Measurements from ENCODE around the gene PLGLB1.
"Not testable (repeated sequence)": the region's sequence is repeated elsewhere in the genome, so short reads cannot be mapped to it uniquely, and the experiment has no call there.

Gene PLGLB1

DNA sequence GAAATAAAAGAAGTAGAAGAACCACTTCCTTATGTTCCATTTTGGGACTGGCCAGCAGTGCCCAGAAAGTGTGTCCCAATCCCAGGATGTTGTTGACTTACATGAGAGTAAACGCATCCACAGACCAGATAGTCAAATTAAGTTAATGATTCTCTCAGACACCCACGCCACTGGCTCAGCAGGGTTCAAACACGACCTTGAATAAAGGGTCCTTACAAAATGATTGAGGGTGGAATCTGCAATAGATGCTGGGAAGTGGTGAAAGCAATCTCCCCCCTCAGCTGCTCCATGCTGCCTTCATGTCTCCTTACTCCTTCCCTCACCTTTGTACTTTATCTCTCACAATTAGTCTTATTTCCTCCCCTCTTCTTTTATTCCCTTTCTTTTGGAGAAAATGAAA is at the start of gene PLGLB1:
Gene PLGLB1, minus strand, starts transcription at position 101 of the 400 bp plus-strand sequence. Its CDS starts 61 bp downstream, at position 40.
- not testable (repeated sequence) for H3K27ac ChIP-seq

- not testable (repeated sequence) for H3K27ac ChIP-seq
Observed at GRCh38 chr2:87064305-87064704, 42.7 kb upstream of the PLGLB1 start.

GRCh38 chr2:87063431-87063830 is 41.8 kb upstream of the PLGLB1 start:
- H3K27ac ChIP-seq, result not testable (repeated sequence)

GRCh38 chr2:87061519-87061918 is 39.9 kb upstream of the PLGLB1 start:
- not testable (repeated sequence) for H3K27ac ChIP-seq

DNA sequence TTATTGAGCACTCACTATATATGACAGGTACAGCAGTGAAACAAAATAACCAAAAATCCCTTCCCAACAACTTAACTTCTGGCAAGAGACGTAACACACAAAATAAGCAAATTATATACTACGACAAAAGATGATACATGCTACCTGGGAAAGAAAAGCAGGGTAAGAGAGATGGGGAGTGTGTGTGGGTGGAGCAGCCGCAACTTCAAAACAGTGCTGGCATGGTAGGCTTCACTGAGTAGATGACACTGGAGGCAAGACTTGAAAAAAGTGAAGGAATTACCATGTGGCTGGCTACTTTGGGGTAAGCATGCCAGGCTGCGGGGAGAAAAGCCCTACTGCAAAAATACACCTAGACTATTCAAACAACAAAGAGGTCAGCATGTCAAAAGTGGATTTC is 36.0 kb upstream of the PLGLB1 start:
- H3K27ac ChIP-seq, result not testable (repeated sequence)

DNA sequence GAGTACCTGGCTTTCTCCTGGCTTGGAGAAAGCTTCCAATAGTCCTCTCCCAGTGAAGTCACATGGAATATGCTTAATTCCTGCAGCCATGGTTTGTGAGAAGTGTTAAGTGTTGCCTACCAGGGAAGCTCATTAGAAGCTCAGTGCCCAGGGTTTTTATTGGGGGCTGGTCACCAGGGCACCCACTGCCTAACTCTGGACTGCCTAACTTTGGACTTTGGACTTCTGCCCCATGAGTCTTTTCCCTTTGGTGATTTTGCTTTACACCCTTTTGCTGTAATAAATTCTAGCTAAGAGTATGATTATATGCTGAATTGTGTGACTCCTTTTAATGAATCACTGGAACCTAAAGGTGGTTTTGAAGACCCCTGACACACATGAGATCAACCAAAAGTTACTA is 35.2 kb upstream of the PLGLB1 start:
- not testable (repeated sequence) for H3K27ac ChIP-seq

DNA sequence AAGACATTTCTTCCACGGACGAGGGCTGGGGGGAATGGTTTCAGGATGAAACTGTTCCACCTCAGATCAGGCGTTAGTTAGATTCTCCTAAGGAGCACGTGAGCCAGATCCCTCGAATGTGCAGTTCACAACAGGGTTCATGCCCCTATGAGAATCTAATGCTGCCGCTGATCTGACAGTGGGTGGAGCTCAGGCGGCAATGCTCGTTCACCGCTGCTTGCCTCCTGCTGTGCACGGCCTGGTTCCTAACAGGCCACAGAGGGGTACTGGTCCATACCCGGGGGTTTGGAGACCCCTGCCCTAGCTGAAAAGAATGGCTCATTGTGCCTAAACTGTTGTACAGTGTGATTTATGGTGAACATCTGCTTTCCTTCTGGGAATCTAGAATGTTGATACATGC is 34.8 kb upstream of the PLGLB1 start:
- H3K27ac ChIP-seq, result not testable (repeated sequence)

DNA sequence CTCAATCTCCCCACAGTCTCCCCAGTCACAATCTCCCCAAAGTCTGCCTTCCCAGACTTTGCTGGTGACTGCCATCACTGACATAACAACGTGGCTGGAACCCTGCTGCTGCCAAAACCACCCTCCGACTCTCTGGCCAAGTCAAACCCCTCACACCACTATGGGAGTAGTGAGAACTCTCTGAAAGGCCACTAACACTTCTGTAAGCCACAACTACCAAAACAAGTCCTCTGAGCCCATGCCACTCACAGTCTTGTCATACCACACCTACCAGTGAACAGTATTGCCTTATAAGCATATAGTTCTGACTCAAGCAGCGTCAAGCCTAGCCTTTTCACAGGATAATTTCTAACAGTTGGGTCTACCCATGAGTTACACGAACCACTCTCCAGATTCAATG is 32.7 kb upstream of the PLGLB1 start:
- not testable (repeated sequence) for H3K27ac ChIP-seq

- not testable (repeated sequence) for H3K27ac ChIP-seq
Observed at GRCh38 chr2:87041321-87041978, 19.8 kb upstream of the PLGLB1 start.

- H3K27ac ChIP-seq, result not testable (repeated sequence)
Observed at GRCh38 chr2:87028607-87029006, 7.0 kb upstream of the PLGLB1 start.

- H3K27ac ChIP-seq, result not testable (repeated sequence)
Observed at GRCh38 chr2:87026816-87027215, 5.2 kb upstream of the PLGLB1 start.

- not testable (repeated sequence) for H3K27ac ChIP-seq
Observed at GRCh38 chr2:87025927-87026326, 4.3 kb upstream of the PLGLB1 start.

DNA sequence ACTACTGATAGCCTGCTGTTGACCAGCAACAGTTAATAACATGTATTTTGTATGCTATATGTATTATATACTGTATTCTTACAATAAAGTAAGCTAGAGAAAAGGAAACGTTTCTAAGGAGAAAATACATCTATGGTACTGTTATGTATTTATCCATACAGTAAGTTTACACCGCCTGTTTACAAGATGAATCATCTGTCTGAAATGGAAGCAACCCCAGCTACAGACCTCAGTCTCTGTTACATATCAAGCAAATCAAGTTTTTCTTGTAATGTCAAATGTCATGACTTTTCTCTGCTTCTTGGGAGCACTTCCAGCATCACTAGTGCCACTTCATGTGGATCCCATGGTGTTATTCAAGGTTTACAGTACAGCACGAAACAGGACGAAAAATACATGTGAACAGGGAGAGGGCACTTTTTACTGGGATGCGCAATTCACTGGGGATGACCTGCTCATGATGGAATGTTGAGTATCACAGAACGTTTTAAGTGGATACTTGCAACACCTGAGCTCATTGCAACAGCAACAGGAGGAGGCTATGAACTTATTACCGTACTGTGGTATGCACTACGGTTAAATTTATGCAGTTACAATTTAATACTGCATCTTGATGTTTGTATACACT is 2.5 kb upstream of the PLGLB1 start:
- not testable (repeated sequence) for H3K27ac ChIP-seq

- not testable (repeated sequence) for H3K27ac ChIP-seq
Observed at GRCh38 chr2:87021043-87021442, 601 bp downstream of the PLGLB1 start.

DNA sequence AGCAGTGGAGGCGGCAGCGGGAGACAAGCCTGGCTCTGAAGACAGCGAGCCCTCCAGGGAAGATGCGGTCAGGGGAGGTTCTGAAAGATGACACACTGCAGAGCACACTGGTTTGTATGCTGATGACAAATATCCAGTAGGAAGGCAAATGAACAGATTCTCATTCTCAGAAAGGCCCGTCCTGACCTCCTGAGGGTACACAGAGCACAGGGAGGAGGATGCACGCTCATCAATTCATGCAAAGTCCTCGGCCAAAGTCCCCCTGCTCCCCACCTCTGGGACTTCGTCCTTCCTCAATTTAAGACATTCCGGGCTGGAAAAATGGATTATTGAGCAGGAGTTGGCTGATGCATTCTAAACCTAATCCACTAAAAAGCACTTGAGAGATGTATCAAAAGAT is 2.6 kb downstream of the PLGLB1 start:
- not testable (repeated sequence) for H3K27ac ChIP-seq

GRCh38 chr2:87014489-87015169 is 7.0 kb downstream of the PLGLB1 start:
- H3K27ac ChIP-seq, result not testable (repeated sequence)

- H3K27ac ChIP-seq, result not testable (repeated sequence)
Observed at GRCh38 chr2:87004398-87004797, 17.2 kb downstream of the PLGLB1 start.

Measured in 22Rv1 (cell line).